K562 (cell line): ENCODE measurements around the gene TAX1BP1. TPM values are rescaled to one million over a fixed set of nuclear protein-coding genes. Genes with fewer than 3 reads are reported as not detected.

ENCODE experiments used
- ATAC-seq: fragments of 200-7000 bp; cut with Tn5 transposase; 3 replicates; pipeline ENCODE4 v1.9.1; 2020; ENCODE audit warnings: moderate library complexity
- BruUV-seq: library from RNA; stranded (reverse); fragments of 400-500 nt; replicated peaks from 2 replicates; lab custom pipeline; 2021; lab: Mats Ljungman, UMichigan
- CTCF ChIA-PET: fragments of 300-600 bp; formaldehyde crosslinking; extraction: SDS; loops from one replicate; lab custom pipeline; 2021; ENCODE audit warnings: low intra/inter-chr PET ratio; lab: Yijun Ruan, JAX
- POLR2A ChIA-PET: fragments of 300-600, 350-650 bp; sonication (Branson Sonifier 250); formaldehyde crosslinking; extraction: SDS; loops from one replicate; lab custom pipeline; 2021; ENCODE audit warnings: antibody characterized with exemption, inconsistent platforms; lab: Yijun Ruan, JAX
- DNase-seq, 4 experiments: peaks; one replicate each; pipeline versions ENCODE4 v3.0.0 to v3.0.0-alpha.2; 2011 to 2018; ENCODE audit warnings: low spot score in 3 of 4, mixed read lengths in 3 of 4; ENCODE audit errors: extremely low read depth in 1 of 4
- FAIRE-seq: peaks from 2 replicates; lab custom pipeline; 2011; peaks lifted over from hg19 to GRCh38; lab: Jason Lieb, UNC
- H2AFZ ChIP-seq: 2 replicates; pipeline ENCODE4 v1.6.0; 2011; ENCODE audit warnings: low read depth, low read length, control low read depth, inconsistent platforms
- H3K27ac ChIP-seq: fragments of 200-600 bp; 3 replicates; pipeline ENCODE4 v1.8.0; 2011; ENCODE audit warnings: low read depth, mild to moderate bottlenecking, control low read depth, inconsistent platforms, low read length, moderate library complexity, mixed read lengths; ENCODE audit errors: extremely low read depth
- H3K27me3 ChIP-seq, 2 experiments: fragments of 300-600 bp in 1 of 2; 2 replicates in 1 of 2; 3 replicates in 1 of 2; pipeline versions ENCODE4 v1.6.0 to v1.8.0; 2011; ENCODE audit warnings: inconsistent platforms in 2 of 2, low read length in 2 of 2, mild to moderate bottlenecking in 1 of 2, mixed read lengths in 1 of 2, moderate library complexity in 1 of 2; ENCODE audit not compliant: control insufficient read depth in 2 of 2, insufficient read depth in 2 of 2
- H3K36me3 ChIP-seq: fragments of 300-600 bp; 3 replicates; pipeline ENCODE4 v1.8.0; 2011; ENCODE audit warnings: mild to moderate bottlenecking, low read length, inconsistent platforms; ENCODE audit not compliant: control insufficient read depth, insufficient read depth
- H3K4me1 ChIP-seq, 2 experiments: fragments of 200-600 bp in 1 of 2; replicated peaks in 1 of 2; 2 replicates in 1 of 2; 3 replicates in 1 of 2; pipeline versions ENCODE4 v1.5.1 to v1.8.0; 2011; ENCODE audit warnings: inconsistent platforms in 2 of 2, low read length in 2 of 2, mild to moderate bottlenecking in 1 of 2, mixed read lengths in 1 of 2, moderate library complexity in 1 of 2; ENCODE audit not compliant: control insufficient read depth in 2 of 2, insufficient read depth in 2 of 2
- H3K4me2 ChIP-seq: 2 replicates; pipeline ENCODE4 v1.6.1; 2011; ENCODE audit warnings: low read length, control low read depth, inconsistent platforms, mixed read lengths; ENCODE audit not compliant: insufficient read depth
- H3K4me3 ChIP-seq: fragments of 200-600 bp; sonication (generic), shearing (Covaris generic); 2 replicates; pipeline ENCODE4 v1.5.1; 2016; ENCODE audit warnings: control low read depth, inconsistent platforms
- H3K79me2 ChIP-seq: fragments of 200-600 bp; 3 replicates; pipeline ENCODE4 v1.8.0; 2011; ENCODE audit warnings: low read length, inconsistent platforms; ENCODE audit not compliant: control insufficient read depth, insufficient read depth
- H3K9ac ChIP-seq, 2 experiments: 2 replicates each; pipeline versions ENCODE4 v1.6.0 to v1.6.1; 2011; ENCODE audit warnings: low read depth in 2 of 2, low read length in 2 of 2, control low read depth in 1 of 2, inconsistent platforms in 1 of 2, mild to moderate bottlenecking in 1 of 2, mixed read lengths in 1 of 2; ENCODE audit not compliant: insufficient read depth in 1 of 2
- H3K9me1 ChIP-seq: one replicate; pipeline ENCODE4 v1.6.0; 2011; ENCODE audit warnings: inconsistent platforms, mild to moderate bottlenecking, low read length, moderate library complexity; ENCODE audit not compliant: control insufficient read depth, insufficient read depth
- H3K9me3 ChIP-seq: replicated peaks from 2 replicates; pipeline ENCODE4 v1.5.1; 2011; ENCODE audit warnings: low read depth, low read length, inconsistent platforms; ENCODE audit not compliant: control insufficient read depth, insufficient read depth
- H4K20me1 ChIP-seq: replicated peaks from 2 replicates; pipeline ENCODE4 v1.6.1; 2011; ENCODE audit warnings: low read length, inconsistent platforms, mixed read lengths; ENCODE audit not compliant: control insufficient read depth, insufficient read depth
- CTCF ChIP-seq, 3 experiments: IDR thresholded peaks in 2 of 3; conservative IDR thresholded peaks in 1 of 3; 2 replicates each; pipeline ENCODE4 v1.5.1; 2011 to 2012; ENCODE audit warnings: low read length in 3 of 3, mild to moderate bottlenecking in 3 of 3, control low read depth in 2 of 3, improper control_type of control experiment in 1 of 3, inconsistent platforms in 1 of 3, low read depth in 1 of 3, mixed read lengths in 1 of 3, moderate library complexity in 1 of 3; ENCODE audit not compliant: insufficient read depth in 2 of 3
- DIDO1 ChIP-seq: fragments of 450-650 bp; IDR thresholded peaks from 2 replicates; pipeline ENCODE4 v1.6.1; 2016; ENCODE audit warnings: low read depth, missing biosample characterization, missing genetic modification characterization
- PHF20 ChIP-seq: fragments of 450-650 bp; IDR thresholded peaks from 2 replicates; pipeline ENCODE4 v1.6.1; 2018; ENCODE audit not compliant: partially characterized antibody
- WGBS: fragments of 100-300 bp; shearing (Covaris generic); methylation state at CpG from one replicate; pipeline ENCODE4 v1.1.6; 2016; ENCODE audit warnings: low coverage, mixed read lengths; ENCODE audit not compliant: insufficient coverage; ENCODE audit errors: missing lambda C conversion rate; 5-methylcytosine and 5-hydroxymethylcytosine counted together
- in situ Hi-C: fragments of 300-500 bp; cut with MboI; formaldehyde crosslinking; loops from 4 replicates; pipeline ENCODE4 v1.15.0; 2018; ENCODE audit warnings: inconsistent platforms, mixed read lengths
- intact Hi-C: fragments of 100-400 bp; cut with micrococcal nuclease; formaldehyde crosslinking; loops from 2 replicates; pipeline ENCODE4 v1.14.2; 2022
- polyA plus RNA-seq, 8 experiments: library from polyadenylated mRNA; depleted of rRNA in 4 of 8; stranded (reverse) in 5 of 8; unstranded in 3 of 8; fragments of >200 nt; fragmentation: Nextera tagmentation in 2 of 8; fragmentation: Illumina TruSeq in 1 of 8; extraction: Ambion mirVana in 2 of 8; extraction: Trizol in 1 of 8; gene quantifications; 2 replicates each; pipeline versions ENCODE4 v1.2.1 to v1.2.3, GENCODE V29; 2011 to 2014; ENCODE audit warnings: inconsistent platforms in 1 of 8, missing spikeins in 1 of 8
- total RNA-seq, 7 experiments: library from RNA; depleted of rRNA in 6 of 7; stranded (reverse); fragments of >200 nt in 6 of 7; fragmentation: Illumina TruSeq in 2 of 7; extraction: Trizol in 2 of 7; gene quantifications; 2 replicates each; pipeline versions ENCODE4 v1.2.1 to v1.2.3, GENCODE V29; 2011 to 2021; ENCODE audit warnings: low replicate concordance in 1 of 7

TAX1BP1 gene
- total and polyA plus RNA-seq, 9 of the 15 experiments (the other 6 are each of a cell fraction or from before 2014, with no cell fraction given): 49.0 to 119 (median 75.9) TPM

GRCh38 chr7:27723085-27723484 lies 16.9 kb upstream of the TAX1BP1 start:
- H2AFZ ChIP-seq: 0 out of 2 replicates have a peak overlapping the region, but pooled peaks have one; percentile 2
- TF ChIP-seq DIDO1 (tag): no peak
- peak in 1 of 3 experiments; percentile 4; a peak in 1 of 6 replicates for TF ChIP-seq CTCF (IDR thresholded peaks at IDR 0.05 in 2 of 3, conservative IDR thresholded peaks at IDR 0.05 in 1 of 3; ENCODE audit: insufficient read depth in 2 of 3, low read depth in 1 of 3, low read length in 3 of 3)
- no peak for TF ChIP-seq PHF20
- WGBS: 33% methylated on average over 1 of the region's 1 CpG
- intact Hi-C loops: no loop called here
- FAIRE-seq: peak; percentile 66
- H3K9me1 ChIP-seq: no peaks in the 10 kb centered on the region
- no peak for DNase-seq
- H3K36me3 ChIP-seq: no peaks in the 10 kb centered on the region
- H3K4me2 ChIP-seq: no peak overlapping the region
- ATAC-seq: no peak
- H3K4me3 ChIP-seq: no peak overlapping the region
- H3K79me2 ChIP-seq: no peaks in the 10 kb centered on the region
- H3K27me3 ChIP-seq: no peaks in the 10 kb centered on the region; a peak in 1 of 5 replicates
- CTCF ChIA-PET: no interaction called here
- no peak overlapping the region for H3K27ac ChIP-seq
- no peaks in the 10 kb centered on the region for H3K9me3 ChIP-seq
- no peak overlapping the region for H3K9ac ChIP-seq
- in situ Hi-C loops: no loop called here
- no TSS peak for BruUV-seq
- POLR2A ChIA-PET: interaction anchor here (0.6 to 1.4 kb wide), 4 partner anchors 8 to 88 kb away, joined by 3 read pairs; no protein-coding TSS in a partner anchor
- H4K20me1 ChIP-seq: no peaks in the 10 kb centered on the region
- H3K4me1 ChIP-seq: peaks cover 0 to 5% of the 10 kb centered on the region in 2 experiments; a peak in 1 of 5 replicates
